Choroid plexus epithelial cell (primary cell): Measurements from ENCODE around the gene TLR4.
A peak's percentile ranks its signal among the peaks of the same experiment; 100 is the strongest.

ENCODE experiments used
- DNase-seq: peaks from one replicate; pipeline ENCODE4 v3.0.0-alpha.2; 2010; ENCODE audit warnings: low read depth
- H3K4me3 ChIP-seq: 2 replicates; pipeline ENCODE4 v1.5.1; 2011; ENCODE audit warnings: low read depth, mild to moderate bottlenecking, control low read depth, low read length, moderate library complexity
- CTCF ChIP-seq: conservative IDR thresholded peaks from 2 replicates; pipeline ENCODE4 v1.5.1; 2011; ENCODE audit warnings: low read depth, mild to moderate bottlenecking, control low read depth, inconsistent platforms, low read length, moderate library complexity

Gene TLR4

GRCh38 chr9:117757561-117758190 lies 53.5 kb downstream of the TLR4 start:
- no peak for DNase-seq
- no peak for TF ChIP-seq CTCF
- no peak overlapping the region for H3K4me3 ChIP-seq

GRCh38 chr9:117763314-117763713 lies 59.1 kb downstream of the TLR4 start:
- DNase-seq: peak; percentile 54
- H3K4me3 ChIP-seq: no peak overlapping the region
- no peak for TF ChIP-seq CTCF

GRCh38 chr9:117768750-117769395 lies 64.7 kb downstream of the TLR4 start:
- TF ChIP-seq CTCF: no peak
- peak; percentile 59 for DNase-seq
- no peak overlapping the region for H3K4me3 ChIP-seq

- no peak for DNase-seq
- no peak overlapping the region for H3K4me3 ChIP-seq
- no peak for TF ChIP-seq CTCF
These were observed 66.9 kb downstream of the TLR4 start for GRCh38 chr9:117771136-117771535.

GRCh38 chr9:117772960-117773359 lies 68.8 kb downstream of the TLR4 start:
- DNase-seq: peak; percentile 73
- TF ChIP-seq CTCF: no peak
- H3K4me3 ChIP-seq: no peak overlapping the region
